ENCODE data around the gene SHKBP1. TPM values are rescaled to one million over a fixed set of nuclear protein-coding genes. Genes with fewer than 3 reads are reported as not detected.
A peak's percentile ranks its signal among the peaks of the same experiment; 100 is the strongest.
"Not testable (repeated sequence)": the region's sequence is repeated elsewhere in the genome, so short reads cannot be mapped to it uniquely, and the experiment has no call there.

The SHKBP1 gene
- total RNA-seq, 1 experiment from 2014 or later: 17.6 TPM

GRCh38 chr19:40620161-40620485 is 43.5 kb downstream of the SHKBP1 start:
- no peak for DNase-seq (ENCODE audit: low read depth, low spot score)
- in situ Hi-C loops (cut with HindIII; ENCODE audit: low pct_unique_long_range_greater_than_20kb, low sequenced_read_pairs): no loop called here

DNA sequence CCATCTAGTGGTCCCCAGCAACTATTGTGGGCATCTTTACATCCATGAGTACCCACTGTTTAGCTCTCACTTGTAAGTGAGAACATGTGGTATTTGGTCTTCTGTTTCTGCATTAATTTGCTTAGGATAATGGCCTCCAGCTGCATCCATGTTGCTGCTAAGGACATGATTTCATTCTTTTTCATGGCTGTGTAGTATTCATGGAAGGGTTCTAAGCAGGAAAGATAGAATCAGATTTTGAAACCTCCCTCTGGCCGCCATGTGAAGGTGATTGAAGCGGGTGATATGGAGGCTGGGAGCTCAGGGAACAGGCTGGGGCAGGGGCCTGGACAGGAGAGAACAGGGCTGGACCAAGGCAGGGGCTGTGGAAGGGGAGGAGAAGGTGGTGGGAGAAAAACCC is 44.6 kb downstream of the SHKBP1 start:
- in situ Hi-C loops (cut with HindIII; ENCODE audit: low pct_unique_long_range_greater_than_20kb, low sequenced_read_pairs): no loop called here
- no peak for DNase-seq (ENCODE audit: low read depth, low spot score)

GRCh38 chr19:40621966-40622772 is 45.5 kb downstream of the SHKBP1 start:
- DNase-seq (ENCODE audit: low read depth, low spot score): no peak
- in situ Hi-C loops (cut with HindIII; ENCODE audit: low pct_unique_long_range_greater_than_20kb, low sequenced_read_pairs): no loop called here

DNA sequence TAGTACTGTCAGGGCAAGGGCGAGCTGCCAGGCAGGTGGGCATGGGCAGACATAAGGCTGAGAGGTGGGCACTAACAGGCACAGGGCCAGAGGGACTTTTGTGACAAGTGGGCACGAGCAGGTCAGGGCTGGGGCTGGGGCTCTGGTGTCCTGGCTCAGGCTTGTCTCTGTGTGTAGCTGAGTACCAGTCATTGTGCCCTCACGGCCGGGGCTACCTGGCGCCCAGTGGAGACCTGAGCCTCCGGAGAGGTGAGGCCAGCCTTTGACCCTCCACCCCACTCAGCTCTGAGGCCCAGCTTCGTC is 46.1 kb downstream of the SHKBP1 start:
- DNase-seq (ENCODE audit: low read depth, low spot score): no peak
- in situ Hi-C loops (cut with HindIII; ENCODE audit: low pct_unique_long_range_greater_than_20kb, low sequenced_read_pairs): no loop called here

- DNase-seq (ENCODE audit: low read depth, low spot score): peak; percentile 79
- in situ Hi-C loops (cut with HindIII; ENCODE audit: low pct_unique_long_range_greater_than_20kb, low sequenced_read_pairs): no loop called here
Measured at GRCh38 chr19:40623403-40624251, 47.0 kb downstream of the SHKBP1 start.

GRCh38 chr19:40624369-40625153 is 47.9 kb downstream of the SHKBP1 start:
- in situ Hi-C loops (cut with HindIII; ENCODE audit: low pct_unique_long_range_greater_than_20kb, low sequenced_read_pairs): not testable (repeated sequence)

GRCh38 chr19:40625406-40626120 is 48.9 kb downstream of the SHKBP1 start:
- DNase-seq (ENCODE audit: low read depth, low spot score): no peak
- in situ Hi-C loops (cut with HindIII; ENCODE audit: low pct_unique_long_range_greater_than_20kb, low sequenced_read_pairs): no loop called here

More at GRCh38 chr19:40624369-40625153, 47.9 kb downstream of the SHKBP1 start:
- DNase-seq (ENCODE audit: low read depth, low spot score): not testable (repeated sequence)

- in situ Hi-C loops (cut with HindIII; ENCODE audit: low pct_unique_long_range_greater_than_20kb, low sequenced_read_pairs): no loop called here
- no peak for DNase-seq (ENCODE audit: low read depth, low spot score)
Measured at GRCh38 chr19:40626918-40627317, 50.2 kb downstream of the SHKBP1 start.

DNA sequence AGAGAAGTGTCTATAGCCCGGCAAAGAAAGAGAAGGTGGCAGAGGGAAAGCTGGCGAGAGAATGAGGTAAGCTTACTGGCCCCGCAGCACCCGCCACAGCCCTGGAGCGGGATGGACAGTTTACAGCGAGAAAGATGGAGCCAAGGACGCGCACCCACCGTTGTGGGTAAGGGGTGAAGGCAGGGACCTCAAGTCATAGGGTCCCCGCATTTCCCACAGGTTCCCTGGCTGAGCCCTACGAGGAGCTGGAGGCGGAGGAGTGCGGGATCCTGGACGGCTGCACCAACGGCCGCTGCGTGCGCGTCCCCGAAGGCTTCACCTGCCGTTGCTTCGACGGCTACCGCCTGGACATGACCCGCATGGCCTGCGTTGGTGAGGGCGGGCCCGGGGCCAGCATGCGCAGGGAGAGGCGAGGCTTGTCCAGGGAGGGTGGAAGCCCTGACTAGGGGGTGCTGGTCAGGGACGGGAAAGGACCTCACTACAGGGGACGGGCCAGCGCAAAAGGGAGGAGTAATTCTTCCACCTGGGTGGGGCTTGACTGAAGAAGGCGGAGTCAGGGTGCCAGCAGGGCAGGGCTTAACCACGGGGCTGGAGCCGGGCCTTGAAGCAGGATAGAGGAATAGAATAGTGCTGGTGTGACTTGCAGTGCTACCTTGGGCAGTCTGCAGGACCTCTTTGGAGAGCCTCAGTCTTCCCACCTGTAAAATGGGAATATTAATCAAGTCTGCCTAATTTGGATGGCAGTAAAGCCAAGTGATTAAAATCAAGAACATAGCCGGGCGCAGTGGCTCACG is 51.0 kb downstream of the SHKBP1 start:
- DNase-seq (ENCODE audit: low read depth, low spot score): no peak
- in situ Hi-C loops (cut with HindIII; ENCODE audit: low pct_unique_long_range_greater_than_20kb, low sequenced_read_pairs): no loop called here

DNA sequence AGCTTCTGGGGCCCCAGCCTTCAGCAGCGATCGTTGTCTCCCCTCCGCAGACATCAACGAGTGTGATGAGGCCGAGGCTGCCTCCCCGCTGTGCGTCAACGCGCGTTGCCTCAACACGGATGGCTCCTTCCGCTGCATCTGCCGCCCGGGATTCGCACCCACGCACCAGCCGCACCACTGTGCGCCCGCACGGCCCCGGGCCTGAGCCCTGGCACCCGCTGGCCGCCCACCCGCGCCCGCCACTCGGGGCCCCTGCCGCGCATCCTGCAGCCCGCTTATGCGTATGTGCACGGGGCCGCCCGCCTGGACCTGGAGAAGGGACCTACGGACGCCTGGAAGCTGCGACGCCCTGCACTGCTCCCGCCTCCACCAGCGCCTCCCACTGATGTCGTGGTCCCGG is 52.7 kb downstream of the SHKBP1 start:
- no peak for DNase-seq (ENCODE audit: low read depth, low spot score)
- in situ Hi-C loops (cut with HindIII; ENCODE audit: low pct_unique_long_range_greater_than_20kb, low sequenced_read_pairs): no loop called here

- in situ Hi-C loops (cut with HindIII; ENCODE audit: low pct_unique_long_range_greater_than_20kb, low sequenced_read_pairs): no loop called here
- DNase-seq (ENCODE audit: low read depth, low spot score): no peak
Measured at GRCh38 chr19:40630571-40631160, 54.0 kb downstream of the SHKBP1 start.

DNA sequence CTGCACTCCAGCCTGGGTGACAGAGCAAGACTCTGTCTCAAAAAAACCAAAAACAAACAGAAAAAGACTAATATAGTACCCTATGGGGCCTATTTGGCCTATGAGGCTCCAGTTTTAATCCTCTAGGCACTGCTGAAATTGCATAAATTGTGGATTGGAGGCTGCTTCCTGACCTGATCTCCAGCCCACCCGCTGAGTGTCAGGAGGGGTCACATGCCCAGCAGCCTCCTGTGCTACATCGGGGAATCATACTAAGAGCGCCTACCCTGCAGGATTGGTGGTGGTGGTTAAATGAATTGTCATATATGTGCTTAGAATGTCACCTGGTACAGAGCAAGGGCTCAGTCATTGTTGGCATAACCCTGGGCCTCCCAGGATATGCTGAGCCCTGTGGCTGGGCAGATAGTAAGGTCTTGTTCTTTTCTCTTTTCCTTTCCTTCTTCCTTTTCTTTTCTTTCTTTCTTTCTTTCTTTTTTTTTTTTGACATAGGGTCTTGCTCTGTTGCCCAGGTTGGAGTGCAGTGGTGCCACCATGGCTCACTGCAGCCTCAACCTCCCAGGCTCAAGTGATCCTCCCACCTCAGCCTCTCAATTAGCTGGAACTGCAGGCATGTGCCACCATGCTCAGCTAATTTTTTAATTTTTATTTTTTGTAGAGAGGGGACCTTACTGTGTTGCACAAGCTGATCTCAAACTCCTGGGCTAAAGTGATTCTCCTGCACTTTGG is 55.8 kb downstream of the SHKBP1 start:
- peak; percentile 26 for DNase-seq (ENCODE audit: low read depth, low spot score)
- in situ Hi-C loops (cut with HindIII; ENCODE audit: low pct_unique_long_range_greater_than_20kb, low sequenced_read_pairs): no loop called here

GRCh38 chr19:40633207-40633606 is 56.5 kb downstream of the SHKBP1 start:
- DNase-seq (ENCODE audit: low read depth, low spot score): no peak
- in situ Hi-C loops (cut with HindIII; ENCODE audit: low pct_unique_long_range_greater_than_20kb, low sequenced_read_pairs): no loop called here

- DNase-seq (ENCODE audit: low read depth, low spot score): no peak
- in situ Hi-C loops (cut with HindIII; ENCODE audit: low pct_unique_long_range_greater_than_20kb, low sequenced_read_pairs): no loop called here
Measured at GRCh38 chr19:40638327-40638726, 61.7 kb downstream of the SHKBP1 start.

GRCh38 chr19:40639638-40639982 is 62.9 kb downstream of the SHKBP1 start:
- in situ Hi-C loops (cut with HindIII; ENCODE audit: low pct_unique_long_range_greater_than_20kb, low sequenced_read_pairs): no loop called here
- no peak for DNase-seq (ENCODE audit: low read depth, low spot score)

- no peak for DNase-seq (ENCODE audit: low read depth, low spot score)
- in situ Hi-C loops (cut with HindIII; ENCODE audit: low pct_unique_long_range_greater_than_20kb, low sequenced_read_pairs): no loop called here
Measured at GRCh38 chr19:40640744-40641143, 64.1 kb downstream of the SHKBP1 start.

Measured in SK-MEL-5 (cell line).